HEK293 (cell line): ENCODE measurements around the gene RNF123.
A peak's percentile ranks its signal among the peaks of the same experiment; 100 is the strongest.

Source experiments
- CTCF ChIA-PET: fragments of 350-600 bp; formaldehyde crosslinking; extraction: SDS; loops from one replicate; lab custom pipeline; 2021; ENCODE audit warnings: antibody characterized with exemption; lab: Yijun Ruan, JAX
- POLR2A ChIA-PET: fragments of 300-600 bp; formaldehyde crosslinking; extraction: SDS; loops from one replicate; lab custom pipeline; 2020; ENCODE audit warnings: antibody characterized with exemption, inconsistent platforms; lab: Yijun Ruan, JAX
- H3K27ac ChIP-seq: fragments of 200-500 bp; sonication (Bioruptor generic); 2 replicates; pipeline ENCODE4 v1.5.1; 2014; ENCODE audit warnings: low read depth, low read length, control low read depth, inconsistent platforms; ENCODE audit errors: extremely low read depth
- H3K36me3 ChIP-seq, 2 experiments: fragments of 200-500 bp in 1 of 2; sonication (Bioruptor generic) in 1 of 2; 1 replicate in 1 of 2; 2 replicates in 1 of 2; pipeline ENCODE4 v1.5.1; 2014 to 2017; ENCODE audit warnings: inconsistent platforms in 2 of 2, low read length in 2 of 2; ENCODE audit not compliant: control insufficient read depth in 2 of 2, insufficient read depth in 1 of 2
- H3K4me1 ChIP-seq: fragments of 200-500 bp; sonication (Bioruptor generic); 2 replicates; pipeline ENCODE4 v1.5.1; 2014; ENCODE audit warnings: mild to moderate bottlenecking, low read length, inconsistent platforms; ENCODE audit not compliant: control insufficient read depth, insufficient read depth
- H3K4me3 ChIP-seq: 2 replicates; pipeline ENCODE4 v1.5.1; 2011; ENCODE audit warnings: low read depth, mild to moderate bottlenecking, control low read depth, low read length, moderate library complexity
- H3K9me3 ChIP-seq: fragments of 200-500 bp; sonication (Bioruptor generic); 2 replicates; pipeline ENCODE4 v1.5.1; 2014; ENCODE audit warnings: low read depth, low read length, inconsistent platforms; ENCODE audit not compliant: control insufficient read depth, insufficient read depth
- TCF7L2 ChIP-seq: IDR thresholded peaks from 2 replicates; pipeline ENCODE4 v1.6.1; 2011; ENCODE audit warnings: low read depth, mild to moderate bottlenecking, inconsistent platforms, low read length, moderate library complexity, borderline replicate concordance
- ZBTB17 ChIP-seq: fragments of 450-650 bp; formaldehyde crosslinking; IDR thresholded peaks from 2 replicates; pipeline ENCODE4 v1.5.1; 2016; ENCODE audit warnings: missing biosample characterization, missing genetic modification characterization
- ZBTB20 ChIP-seq: fragments of 450-650 bp; formaldehyde crosslinking; IDR thresholded peaks from 2 replicates; pipeline ENCODE4 v1.5.1; 2016; ENCODE audit warnings: missing biosample characterization, missing genetic modification characterization
- ZBTB21 ChIP-seq: fragments of 450-650 bp; formaldehyde crosslinking; IDR thresholded peaks from 2 replicates; pipeline ENCODE4 v1.5.1; 2017; ENCODE audit warnings: missing biosample characterization, missing genetic modification characterization
- ZBTB44 ChIP-seq: fragments of 450-650 bp; IDR thresholded peaks from 2 replicates; pipeline ENCODE4 v1.5.1; 2018; ENCODE audit warnings: missing biosample characterization, mild to moderate bottlenecking, missing genetic modification characterization
- ZFHX2 ChIP-seq: fragments of 450-650 bp; formaldehyde crosslinking; conservative IDR thresholded peaks from 2 replicates; pipeline ENCODE4 v1.5.1; 2016; ENCODE audit warnings: missing biosample characterization, missing genetic modification characterization
- ZIC2 ChIP-seq: fragments of 450-650 bp; formaldehyde crosslinking; IDR thresholded peaks from 2 replicates; pipeline ENCODE4 v1.5.1; 2016; ENCODE audit warnings: missing biosample characterization, missing genetic modification characterization
- ZNF114 ChIP-seq: fragments of 450-650 bp; formaldehyde crosslinking; IDR thresholded peaks from 2 replicates; pipeline ENCODE4 v1.5.0; 2017; ENCODE audit warnings: missing biosample characterization, missing genetic modification characterization
- ZNF146 ChIP-seq: fragments of 450-650 bp; formaldehyde crosslinking; IDR thresholded peaks from 2 replicates; pipeline ENCODE4 v1.5.1; 2016; ENCODE audit warnings: missing biosample characterization, missing genetic modification characterization
- ZNF157 ChIP-seq: fragments of 450-650 bp; formaldehyde crosslinking; IDR thresholded peaks from 2 replicates; pipeline ENCODE4 v1.5.1; 2016; ENCODE audit warnings: missing biosample characterization, missing genetic modification characterization
- ZNF174 ChIP-seq: fragments of 450-650 bp; formaldehyde crosslinking; IDR thresholded peaks from 2 replicates; pipeline ENCODE4 v1.5.0; 2017; ENCODE audit warnings: missing biosample characterization, mild to moderate bottlenecking, missing genetic modification characterization
- ZNF202 ChIP-seq: fragments of 450-650 bp; formaldehyde crosslinking; IDR thresholded peaks from 2 replicates; pipeline ENCODE4 v1.5.1; 2016; ENCODE audit warnings: missing biosample characterization, missing genetic modification characterization, borderline replicate concordance
- ZNF23 ChIP-seq: fragments of 450-650 bp; formaldehyde crosslinking; IDR thresholded peaks from 2 replicates; pipeline ENCODE4 v1.5.1; 2016; ENCODE audit warnings: missing biosample characterization, missing genetic modification characterization, borderline replicate concordance
- ZNF266 ChIP-seq: fragments of 450-650 bp; formaldehyde crosslinking; IDR thresholded peaks from 2 replicates; pipeline ENCODE4 v1.5.1; 2016; ENCODE audit warnings: missing biosample characterization, missing genetic modification characterization, low read depth
- ZNF510 ChIP-seq: fragments of 450-650 bp; formaldehyde crosslinking; IDR thresholded peaks from 2 replicates; pipeline ENCODE4 v1.5.1; 2018; ENCODE audit warnings: mild to moderate bottlenecking, missing genetic modification characterization, missing biosample characterization; ENCODE audit not compliant: insufficient replicate concordance
- TF ChIP-seq, protein P1 (sequence below): fragments of 450-650 bp; formaldehyde crosslinking; IDR thresholded peaks from 2 replicates; pipeline ENCODE4 v1.5.1; 2017; ENCODE audit warnings: missing biosample characterization, missing genetic modification characterization

The RNF123 gene

DNA sequence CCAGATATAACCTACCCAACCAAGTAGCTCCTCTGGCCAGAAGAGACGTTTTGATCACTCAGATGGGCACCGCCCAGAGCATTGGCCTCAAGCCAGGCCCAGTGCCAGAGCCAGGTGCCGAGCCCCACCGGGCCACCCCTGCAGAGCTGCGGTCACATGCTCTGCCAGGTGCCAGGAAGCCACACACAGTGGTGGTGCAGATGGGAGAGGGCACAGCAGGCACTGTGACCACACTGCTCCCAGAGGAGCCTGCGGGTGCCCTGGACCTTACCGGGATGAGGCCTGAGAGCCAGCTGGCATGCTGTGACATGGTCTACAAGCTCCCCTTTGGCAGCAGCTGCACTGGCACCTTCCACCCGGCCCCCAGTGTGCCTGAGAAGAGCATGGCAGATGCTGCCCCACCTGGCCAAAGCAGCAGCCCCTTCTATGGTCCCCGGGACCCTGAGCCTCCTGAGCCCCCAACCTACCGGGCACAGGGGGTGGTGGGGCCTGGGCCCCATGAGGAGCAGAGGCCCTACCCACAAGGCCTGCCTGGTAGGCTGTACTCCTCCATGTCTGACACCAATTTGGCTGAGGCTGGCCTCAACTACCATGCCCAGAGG is 34.3 kb upstream of the RNF123 start:
- TF ChIP-seq ZBTB21: no peak
- no peak for TF ChIP-seq ZNF157 (tag by site-specific recombination)
- peak; percentile 52; the same call in 1 of the 2 replicates for TF ChIP-seq ZIC2 (tag by site-specific recombination)
- Histone ChIP-seq H3K36me3 (no peaks in the 10 kb centered on the region), H3K27ac (no peak overlapping the region), H3K4me1 (no peaks in the 10 kb centered on the region), H3K9me3 (no peaks in the 10 kb centered on the region), H3K4me3 (no peak overlapping the region)
- POLR2A ChIA-PET: no interaction called here
- CTCF ChIA-PET: no interaction called here

GRCh38 chr3:49655731-49656285 is 33.5 kb upstream of the RNF123 start:
- Histone ChIP-seq H3K4me3 (no peak overlapping the region), H3K4me1 (no peaks in the 10 kb centered on the region), H3K27ac (no peak overlapping the region), H3K36me3 (no peaks in the 10 kb centered on the region), H3K9me3 (no peaks in the 10 kb centered on the region)
- POLR2A ChIA-PET: no interaction called here
- CTCF ChIA-PET: interaction anchor here (0.7 to 2.3 kb wide), 2 partner anchors 16 to 72 kb away, joined by 4 to 6 read pairs; no protein-coding TSS in a partner anchor
- no peak for TF ChIP-seq ZIC2 (tag by site-specific recombination)
- no peak for TF ChIP-seq ZBTB17
- TF ChIP-seq ZNF174 (tag by site-specific recombination): no peak
- TF ChIP-seq ZNF146 (tag by site-specific recombination): no peak
- no peak for TF ChIP-seq ZFHX2 (tag by site-specific recombination)
- TF ChIP-seq ZNF202: no peak
- TF ChIP-seq ZNF114 (tag by site-specific recombination): no peak
- TF ChIP-seq, protein P1, sequence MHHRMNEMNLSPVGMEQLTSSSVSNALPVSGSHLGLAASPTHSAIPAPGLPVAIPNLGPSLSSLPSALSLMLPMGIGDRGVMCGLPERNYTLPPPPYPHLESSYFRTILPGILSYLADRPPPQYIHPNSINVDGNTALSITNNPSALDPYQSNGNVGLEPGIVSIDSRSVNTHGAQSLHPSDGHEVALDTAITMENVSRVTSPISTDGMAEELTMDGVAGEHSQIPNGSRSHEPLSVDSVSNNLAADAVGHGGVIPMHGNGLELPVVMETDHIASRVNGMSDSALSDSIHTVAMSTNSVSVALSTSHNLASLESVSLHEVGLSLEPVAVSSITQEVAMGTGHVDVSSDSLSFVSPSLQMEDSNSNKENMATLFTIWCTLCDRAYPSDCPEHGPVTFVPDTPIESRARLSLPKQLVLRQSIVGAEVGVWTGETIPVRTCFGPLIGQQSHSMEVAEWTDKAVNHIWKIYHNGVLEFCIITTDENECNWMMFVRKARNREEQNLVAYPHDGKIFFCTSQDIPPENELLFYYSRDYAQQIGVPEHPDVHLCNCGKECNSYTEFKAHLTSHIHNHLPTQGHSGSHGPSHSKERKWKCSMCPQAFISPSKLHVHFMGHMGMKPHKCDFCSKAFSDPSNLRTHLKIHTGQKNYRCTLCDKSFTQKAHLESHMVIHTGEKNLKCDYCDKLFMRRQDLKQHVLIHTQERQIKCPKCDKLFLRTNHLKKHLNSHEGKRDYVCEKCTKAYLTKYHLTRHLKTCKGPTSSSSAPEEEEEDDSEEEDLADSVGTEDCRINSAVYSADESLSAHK (tag by site-specific recombination): no peak
- no peak for TF ChIP-seq TCF7L2
- no peak for TF ChIP-seq ZBTB20 (tag by site-specific recombination)
- no peak for TF ChIP-seq ZNF266 (tag by site-specific recombination)
- TF ChIP-seq ZNF510 (tag by site-specific recombination): no peak

GRCh38 chr3:49656541-49657112 is 32.7 kb upstream of the RNF123 start:
- H3K9me3 ChIP-seq: no peaks in the 10 kb centered on the region
- POLR2A ChIA-PET: no interaction called here
- H3K4me3 ChIP-seq: no peak overlapping the region
- no peak overlapping the region for H3K27ac ChIP-seq
- TF ChIP-seq ZBTB44 (tag by site-specific recombination) (peak; percentile 70), ZNF23 (tag by site-specific recombination) (no peak)
- TF ChIP-seq, all 188 proteins: peak for 1
- no peaks in the 10 kb centered on the region for H3K4me1 ChIP-seq
- CTCF ChIA-PET: interaction anchor here (0.7 to 2.3 kb wide), 2 partner anchors 15 to 73 kb away, joined by 4 to 6 read pairs; no protein-coding TSS in a partner anchor
- no peaks in the 10 kb centered on the region for H3K36me3 ChIP-seq
